ENCODE measurements around the gene WDFY4.

The WDFY4 gene

GRCh38 chr10:48946891-48947500, 262.3 kb downstream of the WDFY4 start:
- no peak for DNase-seq (ENCODE audit: low read depth)

GRCh38 chr10:48947690-48948469, 263.2 kb downstream of the WDFY4 start:
- no peak for DNase-seq (ENCODE audit: low read depth)

DNA sequence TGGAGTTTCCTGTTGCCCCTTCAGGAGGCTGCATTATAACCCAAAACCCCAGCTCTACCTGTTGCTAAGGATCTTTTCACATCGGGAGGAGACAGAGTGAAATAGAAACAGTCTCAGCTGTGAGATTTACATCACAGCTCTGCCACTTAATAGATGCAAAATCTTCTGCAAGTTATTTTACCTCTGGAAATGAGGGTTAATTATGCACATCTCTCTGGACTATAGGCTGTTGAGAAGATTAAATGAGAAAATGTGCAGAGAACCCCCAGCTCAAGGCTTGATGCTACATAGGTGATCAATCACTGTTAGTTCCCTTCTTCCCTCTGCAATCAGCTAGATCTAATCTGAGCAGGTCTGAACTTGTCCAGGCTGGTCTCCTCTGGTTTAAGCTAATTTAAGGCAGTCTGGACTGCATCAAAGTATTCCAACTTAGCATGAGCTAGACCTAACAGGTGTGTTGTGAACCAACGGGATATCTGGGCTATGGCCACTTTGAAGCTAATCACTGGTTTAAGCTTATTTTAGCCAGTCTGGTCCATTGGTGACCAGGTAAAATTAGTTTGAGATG, 263.9 kb downstream of the WDFY4 start:
- DNase-seq (ENCODE audit: low read depth), result no peak

DNA sequence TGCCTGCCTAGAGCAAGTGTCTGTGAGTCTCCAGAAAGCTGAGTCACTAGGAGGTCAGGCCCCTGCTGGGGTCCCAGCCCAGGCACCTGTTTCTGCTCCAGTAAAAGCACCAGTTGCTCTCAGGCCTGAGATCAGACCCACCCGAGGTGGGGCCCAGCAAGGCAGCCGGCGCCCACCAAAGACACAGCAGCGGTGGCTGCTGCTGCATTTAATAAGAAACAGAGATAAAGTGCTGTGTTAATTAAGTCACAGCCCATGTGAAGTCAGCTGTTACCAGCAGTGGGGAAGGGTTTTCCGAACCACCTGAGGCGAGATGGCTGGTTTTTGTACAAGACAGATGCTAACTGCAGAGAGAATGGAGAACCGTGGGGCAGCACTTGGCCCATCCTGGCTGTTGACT, 267.0 kb downstream of the WDFY4 start:
- DNase-seq (ENCODE audit: low read depth), result no peak

DNA sequence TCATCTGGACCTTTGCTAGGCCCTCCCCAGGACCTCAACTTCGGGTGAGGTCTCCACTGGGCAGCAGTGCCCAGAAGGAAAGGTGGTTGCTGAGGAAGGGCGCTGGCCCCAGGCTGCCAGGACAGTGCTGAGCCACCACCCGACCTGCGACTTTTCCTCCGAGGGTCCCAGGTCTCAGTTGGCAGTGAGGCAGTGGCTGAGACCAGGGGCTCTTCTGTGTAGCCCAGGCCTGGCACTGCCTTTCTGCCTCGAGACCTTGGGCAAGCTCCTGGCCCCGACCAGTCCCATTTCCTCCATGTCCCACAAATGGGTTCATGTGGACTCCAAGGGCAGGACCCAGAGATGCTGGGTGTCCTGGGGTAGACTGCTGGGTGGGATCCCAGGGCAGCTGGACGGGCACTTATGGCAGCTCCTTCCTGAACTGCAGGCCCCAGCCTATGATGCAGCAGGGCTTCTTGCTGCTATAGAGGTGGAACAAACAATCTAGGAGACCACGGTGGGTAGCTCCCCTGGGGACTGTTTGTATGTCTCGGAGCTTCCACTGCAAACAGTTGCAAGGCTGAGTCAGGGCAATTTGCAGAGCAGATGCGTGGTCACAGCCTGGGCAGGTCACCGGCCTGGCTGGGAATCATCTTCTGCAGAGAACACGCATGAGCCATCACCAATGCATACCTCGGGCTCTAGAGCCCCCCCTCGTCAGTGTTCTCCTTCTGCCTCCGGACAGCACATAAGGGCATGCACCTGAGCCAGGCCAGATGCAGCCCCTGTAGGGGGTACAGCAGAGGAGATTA, 272.9 kb downstream of the WDFY4 start:
- DNase-seq (ENCODE audit: low read depth), result no peak

- DNase-seq (ENCODE audit: low read depth), result no peak
Measured at GRCh38 chr10:48958598-48959190, 274.0 kb downstream of the WDFY4 start.

GRCh38 chr10:48964038-48964437, 279.4 kb downstream of the WDFY4 start:
- DNase-seq (ENCODE audit: low read depth), result no peak

GRCh38 chr10:48965460-48965859, 280.8 kb downstream of the WDFY4 start:
- no peak for DNase-seq (ENCODE audit: low read depth)

DNA sequence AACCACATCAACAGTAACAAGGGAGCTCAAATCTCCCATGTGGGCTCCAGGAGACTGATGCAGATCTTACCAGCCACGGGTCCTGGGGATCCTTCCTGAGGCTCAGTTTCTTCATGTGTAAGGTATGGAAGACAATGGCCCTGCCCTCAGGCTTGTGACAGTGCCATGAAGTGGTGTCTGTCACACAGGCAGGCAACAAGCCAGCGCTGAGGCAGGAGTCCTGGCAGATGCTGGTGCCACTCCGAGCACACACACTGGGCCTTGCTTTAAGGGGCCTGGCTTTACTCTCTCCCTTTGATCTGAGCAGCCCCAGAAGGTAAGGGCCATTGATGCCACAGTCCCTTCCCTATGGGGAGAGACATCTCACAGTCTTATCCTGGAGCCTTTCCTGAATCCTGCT, 283.4 kb downstream of the WDFY4 start:
- DNase-seq (ENCODE audit: low read depth), result no peak

DNA sequence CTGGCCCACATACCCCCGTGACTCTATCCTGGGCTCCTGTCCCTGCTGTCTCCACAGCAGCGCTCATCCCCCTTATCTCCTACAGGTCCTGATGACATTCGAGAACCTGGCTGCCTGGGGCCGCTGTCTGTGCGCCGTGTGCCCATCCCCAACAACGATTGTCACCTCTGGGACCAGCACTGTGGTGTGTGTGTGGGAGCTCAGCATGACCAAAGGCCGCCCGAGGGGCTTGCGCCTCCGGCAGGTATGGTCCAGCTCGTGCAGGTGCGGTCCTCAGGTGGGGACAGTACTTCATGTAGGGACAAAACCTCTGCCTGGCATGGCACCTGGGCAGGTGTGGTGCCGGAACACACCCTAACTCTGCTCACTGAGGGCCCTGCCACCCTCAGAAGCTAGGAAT, 285.4 kb downstream of the WDFY4 start:
- DNase-seq (ENCODE audit: low read depth), result no peak

DNA sequence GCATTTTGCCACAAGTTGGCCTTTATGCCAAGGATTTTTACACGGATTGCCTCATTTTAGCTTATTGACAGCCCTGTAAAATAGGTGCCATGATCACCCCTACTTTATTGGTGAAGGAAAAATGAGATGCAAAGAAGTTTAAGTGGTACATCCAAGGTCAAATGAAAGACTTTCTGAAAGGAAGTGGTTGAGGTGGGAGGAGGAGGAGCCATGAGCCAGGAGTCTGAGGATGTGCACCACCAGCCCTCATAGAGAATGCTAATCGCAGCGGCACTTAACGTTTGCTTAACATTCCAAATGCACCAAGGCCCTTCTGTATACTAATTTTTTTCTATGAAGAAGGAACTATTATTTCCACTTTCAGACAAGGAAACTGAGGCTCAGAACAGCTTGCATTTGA, 286.0 kb downstream of the WDFY4 start:
- no peak for DNase-seq (ENCODE audit: low read depth)

- DNase-seq (ENCODE audit: low read depth), result no peak
Measured at GRCh38 chr10:48973065-48973464, 288.4 kb downstream of the WDFY4 start.

- DNase-seq (ENCODE audit: low read depth), result no peak
Measured at GRCh38 chr10:48974510-48975156, 290.0 kb downstream of the WDFY4 start.

DNA sequence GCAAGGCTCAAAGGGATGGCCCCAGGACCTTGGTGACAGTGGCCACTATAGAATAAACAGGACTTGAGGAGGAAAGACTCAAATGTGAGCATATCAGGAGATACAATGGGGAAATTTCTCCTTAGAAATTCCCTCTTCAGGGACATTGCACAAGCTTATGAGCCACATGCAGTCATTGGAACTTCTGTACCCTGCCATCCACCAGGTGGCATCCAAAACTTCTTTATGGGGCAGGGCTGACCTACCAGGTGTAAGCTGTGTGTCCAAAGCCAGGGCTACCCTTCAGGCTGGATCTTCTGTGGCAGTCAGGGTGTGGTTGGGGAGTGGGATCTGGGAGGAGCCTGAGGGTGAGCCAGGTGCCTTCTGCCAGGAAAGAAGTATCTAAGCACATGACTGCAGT, 291.5 kb downstream of the WDFY4 start:
- no peak for DNase-seq (ENCODE audit: low read depth)

GRCh38 chr10:48978318-48978717, 293.6 kb downstream of the WDFY4 start:
- no peak for DNase-seq (ENCODE audit: low read depth)

GRCh38 chr10:48981310-48981907, 296.7 kb downstream of the WDFY4 start:
- DNase-seq (ENCODE audit: low read depth), result no peak

GRCh38 chr10:48982584-48982983, 297.9 kb downstream of the WDFY4 start:
- DNase-seq (ENCODE audit: low read depth), result no peak

- no peak for DNase-seq (ENCODE audit: low read depth)
Measured at GRCh38 chr10:48983648-48984351, 299.1 kb downstream of the WDFY4 start.

- DNase-seq (ENCODE audit: low read depth), result no peak
Measured at GRCh38 chr10:48985621-48986158, 301.0 kb downstream of the WDFY4 start.

DNA sequence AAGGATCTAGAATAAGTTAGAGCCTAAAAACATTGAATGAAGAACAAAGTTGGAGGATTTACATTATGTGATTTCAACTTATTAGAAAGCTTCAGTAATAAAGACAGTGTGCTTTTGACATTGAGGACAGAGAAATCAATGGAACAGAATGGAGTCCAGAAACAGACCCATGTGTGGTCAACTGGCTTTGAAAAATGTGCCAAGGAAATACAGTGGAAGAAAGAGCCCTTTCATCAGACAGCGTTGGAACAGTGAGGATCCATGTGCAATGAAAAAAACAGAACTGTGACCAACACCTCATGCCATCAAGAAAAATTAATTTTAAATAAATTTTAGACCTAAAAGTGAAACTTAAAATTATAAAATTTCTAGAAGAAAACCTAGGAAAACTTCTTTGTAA, 305.6 kb downstream of the WDFY4 start:
- DNase-seq (ENCODE audit: low read depth), result no peak

Data from T-helper 22 cell (primary cell).